ENCODE measurements around the gene GDAP1L1. TPM values are rescaled to one million over a fixed set of nuclear protein-coding genes. Genes with fewer than 3 reads are reported as not detected.
"Not testable (repeated sequence)": the region's sequence is repeated elsewhere in the genome, so short reads cannot be mapped to it uniquely, and the experiment has no call there.

Gene GDAP1L1
- total RNA-seq, 1 donor from 2014 or later = not detected

DNA sequence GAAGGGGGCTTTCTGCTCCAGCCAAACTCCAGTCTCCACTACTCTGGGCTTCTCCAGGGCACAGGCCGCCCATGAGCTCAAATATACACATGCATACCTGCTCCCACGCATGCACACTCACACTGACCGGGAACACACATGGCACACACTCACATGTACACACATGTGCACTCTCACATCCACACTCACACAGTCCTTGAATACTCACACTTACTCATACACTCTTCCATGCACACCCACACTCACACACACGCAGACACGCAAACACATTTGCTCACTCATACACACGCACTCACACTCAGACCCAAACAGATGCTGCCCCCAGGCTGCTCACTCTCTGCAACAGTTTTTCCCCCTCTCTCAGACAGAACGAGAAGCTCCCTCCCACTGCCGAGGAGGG lies 7.0 kb downstream of the GDAP1L1 start:
- DNase-seq (ENCODE audit: low spot score) = no peak

DNA sequence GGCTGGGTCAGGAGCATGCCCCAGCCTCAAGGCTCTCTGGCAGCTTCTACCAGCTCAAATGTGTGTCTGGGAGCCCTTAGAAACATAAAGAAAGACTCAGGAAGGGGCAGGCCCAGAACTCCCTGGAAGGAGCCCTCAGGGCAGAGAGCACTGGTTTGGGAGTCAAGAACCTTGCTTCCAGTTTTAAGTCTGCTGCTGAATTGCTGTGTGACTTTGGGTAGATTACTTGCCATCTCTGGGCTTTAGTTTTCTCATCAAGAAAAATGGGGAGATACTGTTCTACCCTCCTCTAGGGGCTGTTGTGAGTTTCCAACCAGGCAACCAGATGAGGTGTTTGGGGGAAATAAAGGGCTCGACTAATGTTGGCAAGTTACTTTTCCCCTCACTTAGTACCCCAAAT lies 8.8 kb downstream of the GDAP1L1 start:
- no peak for DNase-seq (ENCODE audit: low spot score)

DNA sequence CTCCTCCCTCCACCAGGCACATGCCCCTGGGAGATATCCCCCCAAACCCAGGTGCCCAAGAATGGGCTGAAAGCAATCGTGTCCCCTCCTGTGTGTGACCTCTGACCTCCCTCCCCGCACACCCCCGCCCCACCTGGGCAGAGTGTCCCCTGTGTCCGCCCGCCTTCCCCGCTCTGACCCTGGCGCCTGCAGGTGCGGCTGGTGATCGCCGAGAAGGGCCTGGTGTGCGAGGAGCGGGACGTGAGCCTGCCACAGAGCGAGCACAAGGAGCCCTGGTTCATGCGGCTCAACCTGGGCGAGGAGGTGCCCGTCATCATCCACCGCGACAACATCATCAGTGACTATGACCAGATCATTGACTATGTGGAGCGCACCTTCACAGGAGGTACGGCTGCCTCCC lies 9.9 kb downstream of the GDAP1L1 start:
- DNase-seq (ENCODE audit: low spot score) = no peak

DNA sequence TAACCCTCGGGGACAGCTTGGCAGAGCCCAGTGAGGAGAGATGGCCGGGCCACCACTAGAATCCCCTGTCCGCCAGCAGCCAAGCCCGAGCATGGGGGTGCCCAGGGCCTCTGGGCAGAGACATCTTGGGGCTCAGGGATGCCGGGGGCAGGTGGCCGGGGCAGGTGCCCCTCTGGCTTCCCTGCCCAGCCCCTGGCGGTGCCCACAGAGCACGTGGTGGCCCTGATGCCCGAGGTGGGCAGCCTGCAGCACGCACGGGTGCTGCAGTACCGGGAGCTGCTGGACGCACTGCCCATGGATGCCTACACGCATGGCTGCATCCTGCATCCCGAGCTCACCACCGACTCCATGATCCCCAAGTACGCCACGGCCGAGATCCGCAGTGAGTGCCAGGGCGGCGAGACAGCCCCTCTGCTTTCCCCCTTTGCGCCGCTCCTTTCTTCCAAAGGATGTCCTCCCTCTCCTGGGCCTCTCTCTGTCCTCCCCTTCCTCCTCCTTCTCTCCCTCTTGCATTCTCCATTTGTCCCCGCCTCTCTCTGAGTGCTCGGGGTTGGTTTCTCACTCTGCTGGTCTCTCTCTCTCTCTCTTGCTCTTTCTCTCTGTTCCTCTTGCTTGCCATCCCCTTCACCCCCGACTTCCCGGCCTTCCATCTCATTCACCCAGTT lies 11.2 kb downstream of the GDAP1L1 start:
- no peak for DNase-seq (ENCODE audit: low spot score)

DNA sequence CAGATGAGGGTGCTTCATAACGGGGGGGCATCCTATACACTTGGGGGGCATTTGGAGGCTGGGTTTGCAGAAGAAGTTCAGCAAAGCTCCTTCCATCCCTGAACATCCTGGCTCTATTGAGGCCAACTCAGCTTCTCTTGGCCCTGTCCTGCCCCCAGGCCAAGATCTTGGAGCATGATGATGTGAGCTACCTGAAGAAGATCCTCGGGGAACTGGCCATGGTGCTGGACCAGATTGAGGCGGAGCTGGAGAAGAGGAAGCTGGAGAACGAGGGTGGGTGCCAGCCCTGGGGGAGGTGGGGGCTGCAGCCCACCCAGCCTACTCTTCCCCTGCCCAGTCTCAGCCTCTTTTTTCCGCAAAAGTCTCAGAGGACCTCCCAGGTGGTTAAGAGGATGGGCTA lies 17.2 kb downstream of the GDAP1L1 start:
- no peak for DNase-seq (ENCODE audit: low spot score)

DNA sequence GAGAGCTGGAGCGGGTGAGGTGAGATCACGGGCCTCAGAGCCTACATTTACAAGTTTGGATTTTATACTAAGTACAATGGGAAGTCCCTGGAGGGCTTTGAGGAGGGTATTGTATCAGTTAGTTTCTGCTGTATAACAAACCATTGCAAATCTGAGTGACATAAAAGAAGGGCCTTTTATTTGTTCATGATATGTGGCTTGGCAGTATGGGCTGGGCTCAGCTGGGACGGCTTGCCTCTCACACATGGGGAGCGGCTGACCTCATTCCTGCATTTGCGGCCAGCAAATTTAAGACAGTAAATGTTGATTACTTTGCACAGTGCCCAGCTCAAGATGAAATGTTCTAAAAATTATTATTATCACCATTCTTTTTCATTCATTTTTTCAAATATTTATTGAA lies 21.7 kb downstream of the GDAP1L1 start:
- no peak for DNase-seq (ENCODE audit: low spot score)

DNA sequence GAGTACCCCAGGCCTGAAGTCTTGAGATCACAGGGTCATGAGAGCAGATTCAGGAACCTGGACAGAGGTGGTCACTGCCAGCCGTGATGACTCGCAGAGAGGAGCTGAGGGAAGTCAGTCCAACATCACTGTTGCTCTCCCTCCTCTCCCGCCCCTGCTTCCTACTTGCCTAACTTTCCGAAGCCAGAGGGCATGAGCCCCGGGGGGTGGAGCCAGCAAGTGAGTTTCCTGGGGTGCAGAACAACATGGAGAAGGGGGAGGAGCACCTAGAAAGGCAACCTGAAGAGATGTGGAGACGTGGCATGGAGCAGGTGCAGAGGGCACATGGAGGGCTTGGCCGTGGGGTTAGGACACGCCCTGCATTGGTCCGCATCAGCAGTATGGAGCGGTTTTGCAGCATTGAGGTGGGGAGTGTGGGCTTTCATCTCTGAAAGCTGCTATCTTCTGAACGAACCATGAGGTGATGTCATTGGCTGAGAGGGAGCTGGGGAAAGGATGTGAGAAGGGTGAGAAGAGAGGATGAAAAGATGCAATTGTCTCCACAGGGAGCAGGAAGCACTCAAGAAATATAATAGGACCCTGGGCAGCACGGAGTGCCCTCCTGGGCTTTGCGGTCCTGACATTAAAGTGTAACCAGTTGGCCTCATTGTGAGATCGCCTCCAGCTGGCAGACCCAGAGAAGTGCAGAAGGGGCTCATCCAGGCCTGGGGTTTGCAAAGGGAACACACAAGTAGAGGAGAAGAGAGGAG lies 25.0 kb downstream of the GDAP1L1 start:
- DNase-seq (ENCODE audit: low spot score) = no peak

DNA sequence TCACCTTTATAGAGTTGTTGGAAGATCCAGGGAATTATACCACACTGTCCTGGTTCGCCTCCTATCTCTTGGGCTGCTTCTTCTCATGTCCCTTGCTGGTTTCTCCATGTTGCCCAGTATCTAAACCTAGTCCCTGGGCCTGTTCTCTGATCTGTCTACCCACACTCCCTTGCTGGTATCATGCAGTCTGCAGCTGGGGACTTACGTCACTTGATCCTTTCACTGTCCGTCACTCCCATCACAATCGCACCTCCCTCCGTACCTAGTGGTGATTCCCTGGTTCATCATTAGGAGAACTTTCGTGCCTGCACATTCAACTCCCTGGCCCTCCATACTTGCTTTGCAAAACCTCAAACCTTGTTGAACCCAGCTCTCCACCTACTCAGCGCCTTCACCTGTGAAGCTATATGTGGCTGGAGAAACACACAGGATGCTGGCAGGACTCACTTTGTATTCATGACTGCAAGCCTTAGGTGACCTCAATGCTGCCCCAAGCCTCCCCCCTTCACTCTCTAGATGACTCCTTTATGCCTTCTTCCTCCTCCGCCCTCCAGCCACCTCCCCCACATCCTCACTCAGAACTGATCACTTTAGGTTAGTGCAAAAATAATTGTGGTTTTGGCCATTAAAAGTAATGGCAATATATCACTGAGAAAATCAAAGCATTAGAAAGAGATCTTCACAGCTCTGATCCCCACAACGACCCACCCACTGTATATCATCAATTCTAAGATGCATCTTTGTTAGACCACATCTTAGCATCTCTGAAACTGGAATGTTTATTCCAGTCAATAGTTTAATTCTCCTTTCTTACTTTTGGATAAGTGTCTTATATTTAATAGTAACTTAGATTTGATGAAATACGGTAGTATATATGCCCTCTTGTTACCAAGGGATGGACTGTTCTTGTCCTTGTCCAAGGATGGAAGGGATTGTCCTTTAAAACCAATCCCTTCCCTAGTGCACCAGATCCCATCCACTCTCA lies 26.4 kb downstream of the GDAP1L1 start:
- no peak for DNase-seq (ENCODE audit: low spot score)

DNA sequence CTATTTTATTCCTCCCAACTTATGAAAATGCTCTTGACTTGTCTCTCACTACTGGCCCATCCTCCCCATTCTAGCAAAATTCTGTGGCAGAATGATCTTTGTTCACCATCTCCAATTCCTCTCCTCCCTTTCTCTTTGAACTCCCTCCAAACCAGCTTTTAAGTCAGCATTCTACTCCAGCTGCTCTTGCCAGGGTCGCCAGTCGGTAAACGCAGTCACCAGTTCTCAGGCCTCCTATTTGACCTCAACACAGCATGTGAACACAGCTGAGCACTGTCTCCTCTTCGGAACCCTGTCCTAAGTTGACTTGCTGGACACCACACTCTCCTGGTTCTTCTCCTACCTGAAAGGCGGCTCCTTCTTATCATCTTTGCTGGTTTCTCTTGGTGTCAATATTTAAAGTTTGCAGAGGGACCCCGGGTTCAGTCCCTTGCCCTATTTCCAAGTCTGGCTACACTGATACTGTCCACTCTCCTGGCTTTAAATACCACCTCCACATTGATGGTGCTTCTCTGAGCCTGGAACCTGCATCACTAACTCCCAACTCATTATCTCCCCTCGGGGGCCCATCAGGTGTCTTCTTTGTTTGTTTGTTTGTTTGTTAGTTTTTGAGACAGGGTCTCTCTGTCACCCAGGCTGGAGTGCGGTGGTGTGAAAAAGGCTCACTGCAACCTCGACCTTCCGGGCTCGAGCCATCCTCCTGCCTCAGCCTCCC lies 27.4 kb downstream of the GDAP1L1 start:
- DNase-seq (ENCODE audit: low spot score) = no peak

DNA sequence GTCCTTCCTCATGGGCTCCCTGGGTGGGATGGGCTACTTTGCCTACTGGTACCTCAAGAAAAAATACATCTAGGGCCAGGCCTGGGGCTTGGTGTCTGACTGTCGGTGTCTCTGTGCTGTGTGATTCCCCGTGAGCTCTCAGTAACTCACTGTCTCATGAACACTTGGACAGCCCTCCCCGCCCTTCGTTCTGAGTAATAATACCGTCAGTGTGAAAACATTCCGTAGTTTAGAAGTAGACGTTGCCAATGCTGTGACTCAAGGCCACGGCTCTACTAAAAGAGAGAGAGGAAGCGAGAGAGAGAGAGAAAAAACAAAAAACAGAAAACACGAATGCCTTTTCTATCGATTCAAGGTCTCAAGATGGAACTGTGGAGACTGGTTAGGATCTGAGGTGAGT lies 32.1 kb downstream of the GDAP1L1 start:
- no peak for DNase-seq (ENCODE audit: low spot score)

DNA sequence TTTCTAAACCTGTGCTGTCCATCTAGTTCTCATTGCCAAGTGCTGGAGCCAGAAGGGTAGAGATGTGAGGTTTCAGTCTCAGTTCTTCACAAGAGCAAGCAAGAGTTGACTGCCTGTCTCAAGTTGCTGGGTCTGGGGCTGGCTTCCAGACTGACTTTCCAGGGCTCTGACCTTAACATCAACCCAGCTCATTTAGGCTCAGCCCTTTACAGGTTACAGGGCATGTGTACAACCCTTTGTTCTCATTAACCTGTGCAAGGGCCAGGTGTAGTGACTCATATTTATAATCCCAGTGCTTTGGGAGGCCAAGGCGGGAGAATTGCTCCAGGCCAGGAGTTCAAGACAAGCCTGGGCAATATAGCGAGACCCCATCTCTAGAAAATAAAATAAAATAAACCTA lies 33.3 kb downstream of the GDAP1L1 start:
- DNase-seq (ENCODE audit: low spot score) = no peak

DNA sequence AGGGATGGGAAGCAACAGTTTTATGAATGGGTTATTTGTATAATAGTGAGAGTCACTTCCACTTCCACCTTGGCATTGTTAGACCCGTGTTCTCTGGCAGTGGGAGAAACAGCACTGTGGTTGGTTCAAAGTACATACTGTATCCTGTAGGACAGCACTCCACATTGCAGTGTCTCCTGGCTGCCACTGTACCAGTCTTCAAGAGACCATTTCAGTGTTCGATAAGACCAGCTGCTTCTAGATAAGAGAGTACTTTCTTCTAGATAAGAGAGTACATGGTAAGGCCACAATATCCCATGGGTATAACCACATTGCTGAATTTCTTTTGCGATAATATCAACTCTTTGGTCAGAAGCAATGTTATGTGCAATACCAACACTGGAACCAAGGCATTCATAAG lies 35.1 kb downstream of the GDAP1L1 start:
- no peak for DNase-seq (ENCODE audit: low spot score)

DNA sequence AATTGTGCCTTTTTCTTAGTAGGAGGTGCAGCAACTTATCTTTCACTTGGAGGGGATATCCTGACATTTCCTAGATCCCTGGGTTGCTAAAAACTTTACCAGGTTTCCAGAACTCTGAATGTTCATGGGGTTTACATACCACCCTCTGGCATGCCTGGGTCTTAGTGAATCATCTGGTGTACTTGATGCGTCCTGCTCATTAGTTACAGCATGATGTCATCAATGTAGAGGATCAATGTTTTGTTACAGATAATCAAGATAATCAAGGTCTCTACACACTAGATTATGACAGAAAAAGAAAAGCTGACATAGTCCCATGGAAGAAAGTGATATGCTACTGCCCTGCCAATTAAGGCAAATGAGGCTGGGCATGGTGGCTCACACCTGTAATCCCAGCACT lies 36.9 kb downstream of the GDAP1L1 start:
- DNase-seq (ENCODE audit: low spot score) = no peak

DNA sequence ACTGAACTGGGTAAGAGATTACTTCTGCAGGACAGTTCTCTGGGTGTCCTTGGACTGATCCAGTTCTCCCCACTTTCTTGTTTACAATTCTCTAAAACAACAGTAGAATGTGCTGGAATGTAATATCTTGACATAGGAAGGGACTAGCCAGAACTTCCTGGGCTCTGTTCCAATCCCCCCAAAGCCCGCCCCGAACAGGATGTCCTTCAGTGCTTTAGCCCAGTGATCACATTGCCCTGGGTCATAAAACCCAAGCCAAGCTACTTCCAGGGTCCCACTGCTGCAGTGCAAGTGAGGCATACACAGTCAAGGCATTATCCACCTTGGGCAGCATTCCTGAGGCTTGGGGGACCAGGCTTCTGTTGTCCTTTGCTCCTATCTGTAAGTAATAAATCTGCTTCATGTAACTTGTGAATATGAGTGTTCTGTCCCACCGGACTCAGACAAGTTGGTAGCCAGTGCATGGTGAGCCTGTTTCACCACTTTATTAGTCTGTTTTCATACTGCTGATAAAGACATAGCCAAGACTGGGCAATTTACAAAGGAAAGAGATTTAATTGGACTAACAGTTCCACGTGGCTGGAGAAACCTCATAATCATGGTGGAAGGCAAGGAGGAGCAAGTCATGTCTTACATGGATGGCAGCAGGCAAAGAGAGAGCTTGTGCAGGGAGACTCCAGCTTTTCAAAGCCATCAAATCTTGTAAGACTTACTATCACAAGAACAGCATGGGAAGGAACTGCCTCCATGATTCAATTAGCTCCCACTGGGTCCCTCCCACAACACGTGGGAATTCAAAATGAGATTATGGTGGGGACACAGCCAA lies 40.4 kb downstream of the GDAP1L1 start:
- peak; percentile 47 for DNase-seq (ENCODE audit: low spot score)

DNA sequence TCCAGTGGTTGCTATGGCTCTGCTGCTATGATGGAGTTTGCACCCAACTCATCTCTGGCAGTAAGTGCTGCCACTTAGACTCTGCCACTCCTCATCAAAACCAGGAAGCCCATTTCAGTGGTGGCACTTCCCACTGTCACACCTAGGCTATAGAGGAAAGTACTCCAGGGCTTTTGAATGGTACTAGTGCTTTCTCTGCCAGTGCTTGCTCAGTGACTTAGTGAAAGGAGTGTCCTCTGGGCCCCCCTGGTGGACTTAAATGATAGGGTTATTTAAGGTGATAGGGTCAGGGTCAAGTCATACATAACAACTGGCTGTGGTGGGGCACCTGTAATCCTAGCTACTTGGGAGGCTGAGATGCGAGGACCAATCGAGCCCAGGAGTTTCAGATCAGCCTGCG lies 41.1 kb downstream of the GDAP1L1 start:
- DNase-seq (ENCODE audit: low spot score) = no peak

DNA sequence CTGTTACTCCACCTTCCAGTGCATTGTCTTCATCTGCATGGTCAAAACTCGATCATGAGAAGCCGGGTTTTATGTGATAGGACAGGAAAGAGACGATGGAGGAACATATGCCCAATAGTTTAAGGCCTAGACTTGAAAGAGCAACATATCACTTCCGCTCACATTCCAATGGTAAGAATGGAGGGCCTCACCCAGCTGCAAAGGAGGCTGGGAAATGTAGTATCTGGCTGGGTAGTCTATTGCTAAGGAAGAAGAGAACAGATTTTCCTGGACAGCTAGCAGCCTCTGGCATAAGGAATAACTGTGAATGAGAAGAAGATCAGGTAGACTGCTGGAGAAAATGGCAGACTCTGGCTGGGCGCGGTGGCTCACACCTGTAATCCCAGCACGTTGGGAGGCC lies 44.6 kb downstream of the GDAP1L1 start:
- DNase-seq (ENCODE audit: low spot score) = no peak

DNA sequence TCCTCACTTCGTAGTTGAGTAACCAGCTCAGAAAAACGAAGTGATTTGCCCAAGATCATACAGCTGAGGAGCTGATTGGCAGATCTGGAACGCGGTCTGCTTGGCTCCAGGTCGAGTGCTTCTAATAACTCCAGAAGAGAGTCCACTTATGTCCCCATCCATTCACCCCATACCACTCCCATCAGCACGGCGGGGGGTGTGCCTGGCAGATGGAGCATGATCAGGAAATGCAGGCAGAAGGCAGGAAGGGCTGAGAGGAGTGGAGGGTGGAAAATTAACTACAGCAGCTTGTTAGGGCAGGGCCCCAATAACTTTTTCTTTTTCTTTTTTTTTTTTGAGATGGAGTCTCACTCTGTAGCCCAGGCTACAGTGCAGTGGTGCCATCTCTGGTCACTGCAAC lies 48.9 kb downstream of the GDAP1L1 start:
- DNase-seq (ENCODE audit: low spot score) = no peak

DNA sequence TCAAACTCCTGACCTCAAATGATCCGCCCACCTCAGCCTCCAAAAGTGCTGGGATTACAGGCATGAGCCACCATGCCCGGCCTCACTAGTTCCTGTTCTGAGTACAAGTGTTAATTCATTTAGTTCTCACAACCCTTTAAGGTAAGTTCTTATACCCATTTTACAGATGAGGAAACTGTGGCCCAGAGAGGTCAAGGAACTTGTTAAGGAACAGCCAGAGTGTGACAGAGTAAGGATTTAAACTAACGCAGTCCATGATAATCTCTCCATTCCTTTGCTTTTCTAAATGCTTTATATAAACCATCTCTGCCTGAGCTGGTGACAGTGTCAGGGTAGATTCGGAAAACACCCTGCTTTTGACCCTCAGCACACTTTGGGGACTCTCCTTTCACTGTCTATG lies 50.6 kb downstream of the GDAP1L1 start:
- DNase-seq (ENCODE audit: low spot score) = no peak

DNA sequence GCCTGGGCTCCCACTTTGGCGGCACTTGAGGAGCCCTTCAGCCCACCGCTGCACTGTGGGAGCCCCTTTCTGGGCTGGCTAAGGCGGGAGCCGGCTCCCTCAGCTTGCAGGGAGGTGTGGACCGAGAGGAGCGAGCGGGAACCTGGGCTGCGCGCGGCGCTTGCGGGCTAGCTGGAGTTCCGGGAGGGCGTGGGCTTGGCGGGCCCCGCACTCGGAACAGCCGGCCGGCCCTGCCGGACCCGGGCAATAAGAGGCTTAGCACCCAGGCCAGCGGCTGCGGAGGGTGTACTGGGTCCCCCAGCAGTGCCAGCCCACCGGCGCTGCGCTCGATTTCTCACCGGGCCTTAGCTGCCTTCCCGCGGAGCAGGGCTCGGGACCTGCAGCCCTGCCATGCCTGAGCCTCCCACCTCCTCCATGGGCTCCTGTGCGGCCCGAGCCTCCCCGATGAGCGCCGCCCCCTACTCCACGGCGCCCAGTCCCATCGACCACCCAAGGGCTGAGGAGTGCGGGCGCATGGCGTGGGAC lies 52.0 kb downstream of the GDAP1L1 start:
- not testable (repeated sequence) for DNase-seq (ENCODE audit: low spot score)

DNA sequence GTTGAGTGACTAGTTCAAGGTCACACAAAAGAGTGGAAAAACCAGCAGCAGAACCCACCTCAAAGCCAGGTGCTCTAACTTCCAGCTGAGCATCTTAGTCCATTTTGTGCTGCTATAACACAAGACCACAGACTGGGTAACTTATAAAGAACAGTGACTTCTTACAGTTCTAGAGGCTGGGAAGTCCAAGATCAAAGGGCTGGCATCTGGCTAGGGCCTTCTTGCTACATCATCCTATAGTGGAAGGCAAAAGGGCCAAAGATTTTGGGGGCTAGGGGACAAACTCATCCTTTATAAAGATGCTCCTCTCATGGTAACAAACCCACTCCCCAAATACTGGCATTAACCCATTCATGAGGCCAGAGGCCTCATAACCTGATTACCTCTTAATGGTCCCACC lies 54.2 kb downstream of the GDAP1L1 start:
- DNase-seq (ENCODE audit: low spot score) = no peak

All from mucosa of gallbladder (tissue), 1 donor.